GM19438 (cell line): ENCODE results near the gene ADM5.
"Not testable (repeated sequence)": the region's sequence is repeated elsewhere in the genome, so short reads cannot be mapped to it uniquely, and the experiment has no call there.

ENCODE experiments used
- ATAC-seq: cut with Tn5 transposase; IDR thresholded peaks from one replicate; pipeline ENCODE4 v1.9.1; 2021; ENCODE audit warnings: low read depth; ENCODE audit not compliant: unreplicated experiment

The ADM5 gene

DNA sequence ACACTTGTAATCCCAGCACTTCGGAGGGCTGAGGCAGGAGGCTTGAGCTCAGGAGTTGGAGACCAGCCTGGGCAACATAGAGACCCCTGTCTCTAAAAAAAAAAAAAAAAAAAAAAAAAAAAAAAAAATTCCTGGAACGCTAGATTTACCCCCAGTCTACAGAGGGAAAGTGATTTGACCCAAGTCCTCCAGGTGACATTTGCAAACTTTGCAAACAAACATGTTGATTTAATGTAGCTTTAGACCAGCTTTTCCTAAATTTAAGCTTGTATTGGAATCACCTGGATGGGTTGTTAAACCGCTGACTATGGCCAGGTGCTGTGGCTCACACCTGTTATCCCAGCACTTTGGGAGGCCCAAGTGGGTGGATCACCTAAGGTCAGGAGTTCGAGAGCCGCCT, 10.0 kb downstream of the ADM5 start:
- ATAC-seq = no peak

DNA sequence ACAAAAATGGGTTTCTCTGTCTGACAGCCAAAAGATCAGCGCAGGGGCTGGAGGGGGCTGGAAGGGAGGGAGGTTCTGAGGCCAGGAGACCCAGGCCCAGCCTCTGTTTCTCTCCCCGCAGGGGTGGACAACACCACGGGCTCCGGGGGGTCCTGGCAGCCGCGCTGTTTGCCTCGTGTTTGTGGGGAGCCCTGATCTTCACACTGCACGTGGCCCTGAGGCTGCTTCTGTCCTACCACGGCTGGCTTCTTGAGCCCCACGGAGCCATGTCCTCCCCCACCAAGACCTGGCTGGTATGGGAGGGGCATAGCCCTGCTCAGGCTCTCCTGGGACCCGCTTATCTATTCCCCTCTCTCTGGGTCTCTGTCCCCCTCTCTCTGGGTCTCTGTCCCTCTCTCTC, 11.2 kb downstream of the ADM5 start:
- no peak for ATAC-seq

DNA sequence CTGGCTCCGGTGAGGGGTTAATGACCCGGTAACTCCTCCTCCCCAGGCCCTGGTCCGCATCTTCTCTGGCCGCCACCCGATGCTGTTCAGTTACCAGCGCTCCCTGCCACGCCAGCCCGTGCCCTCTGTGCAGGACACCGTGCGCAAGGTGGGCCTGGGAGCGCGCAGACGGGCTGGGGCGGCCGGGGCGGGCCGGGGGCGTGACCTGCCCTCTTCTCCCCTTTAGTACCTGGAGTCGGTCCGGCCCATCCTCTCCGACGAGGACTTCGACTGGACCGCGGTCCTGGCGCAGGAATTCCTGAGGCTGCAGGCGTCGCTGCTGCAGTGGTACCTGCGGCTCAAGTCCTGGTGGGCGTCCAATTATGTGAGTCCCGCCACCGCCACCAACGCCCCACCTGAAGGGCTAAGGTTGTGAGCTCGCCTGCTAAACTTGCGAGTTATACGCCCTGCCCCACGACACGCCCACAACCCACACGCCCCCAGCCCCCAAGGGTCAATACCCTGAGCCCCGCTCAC, 11.9 kb downstream of the ADM5 start:
- ATAC-seq = no peak

DNA sequence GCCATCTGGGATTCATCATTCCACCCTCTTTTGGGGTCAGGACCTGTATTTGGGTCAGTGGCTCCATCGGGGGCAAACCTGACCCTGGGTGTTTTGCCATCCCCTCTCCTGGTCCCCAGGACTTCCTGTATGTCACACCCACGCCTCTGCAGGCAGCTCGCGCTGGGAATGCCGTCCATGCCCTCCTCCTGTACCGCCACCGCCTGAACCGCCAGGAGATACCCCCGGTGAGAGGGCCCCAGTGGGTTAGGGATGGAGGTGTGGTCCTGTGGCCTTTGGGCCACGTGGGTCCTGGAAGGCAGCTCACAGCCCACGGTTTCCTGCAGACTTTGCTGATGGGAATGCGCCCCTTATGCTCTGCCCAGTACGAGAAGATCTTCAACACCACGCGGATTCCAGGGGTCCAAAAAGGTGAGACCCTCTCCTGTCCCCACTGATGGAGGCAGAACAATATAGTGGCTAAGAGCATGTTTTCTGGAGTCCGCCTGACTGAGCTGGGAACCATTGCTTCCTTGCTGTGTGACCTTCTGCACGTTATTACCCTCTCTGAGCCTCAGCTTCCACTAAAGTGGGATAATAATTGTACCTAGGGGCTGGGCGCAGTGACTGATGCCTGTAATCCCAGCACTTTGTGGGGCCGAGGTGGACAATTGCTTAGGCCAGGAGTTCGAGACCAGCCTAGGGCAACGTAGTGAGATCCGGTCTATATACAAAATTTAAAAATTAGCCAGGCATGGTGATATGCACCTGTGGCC, 15.7 kb downstream of the ADM5 start:
- no peak for ATAC-seq

DNA sequence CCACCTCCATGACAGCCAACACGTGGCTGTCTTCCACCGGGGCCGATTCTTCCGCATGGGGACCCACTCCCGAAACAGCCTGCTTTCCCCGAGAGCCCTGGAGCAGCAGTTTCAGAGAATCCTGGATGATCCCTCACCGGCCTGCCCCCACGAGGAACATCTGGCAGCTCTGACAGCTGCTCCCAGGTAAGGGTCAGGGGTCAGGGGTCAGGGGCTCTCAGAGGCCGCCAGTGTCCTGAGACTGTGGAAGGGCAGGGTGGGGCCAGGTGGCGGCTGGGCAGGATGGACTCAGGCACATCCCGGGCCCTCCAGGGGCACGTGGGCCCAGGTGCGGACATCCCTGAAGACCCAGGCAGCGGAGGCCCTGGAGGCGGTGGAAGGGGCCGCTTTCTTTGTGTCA, 16.5 kb downstream of the ADM5 start:
- ATAC-seq = no peak

DNA sequence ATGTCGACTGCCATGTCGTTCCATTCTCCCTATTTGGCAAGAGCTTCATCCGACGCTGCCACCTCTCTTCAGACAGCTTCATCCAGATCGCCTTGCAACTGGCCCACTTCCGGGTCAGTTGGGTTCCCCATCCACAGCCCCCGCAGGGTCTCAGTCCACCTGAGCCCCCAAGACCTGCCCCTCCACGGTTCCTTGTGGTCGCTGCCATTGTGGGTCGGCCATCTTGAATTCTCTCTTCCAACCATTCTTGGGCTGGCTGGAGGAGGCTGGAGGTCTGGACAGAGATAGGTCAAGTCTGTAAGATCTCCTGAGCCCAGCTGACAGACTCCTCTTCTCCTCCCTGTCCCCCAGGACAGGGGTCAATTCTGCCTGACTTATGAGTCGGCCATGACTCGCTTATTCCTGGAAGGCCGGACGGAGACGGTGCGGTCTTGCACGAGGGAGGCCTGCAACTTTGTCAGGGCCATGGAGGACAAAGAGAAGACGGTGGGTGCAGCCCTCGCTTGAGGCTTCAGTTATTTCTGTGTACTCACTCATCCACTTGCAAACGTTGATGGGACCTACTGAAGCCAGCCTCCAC, 21.1 kb downstream of the ADM5 start:
- ATAC-seq = no peak

DNA sequence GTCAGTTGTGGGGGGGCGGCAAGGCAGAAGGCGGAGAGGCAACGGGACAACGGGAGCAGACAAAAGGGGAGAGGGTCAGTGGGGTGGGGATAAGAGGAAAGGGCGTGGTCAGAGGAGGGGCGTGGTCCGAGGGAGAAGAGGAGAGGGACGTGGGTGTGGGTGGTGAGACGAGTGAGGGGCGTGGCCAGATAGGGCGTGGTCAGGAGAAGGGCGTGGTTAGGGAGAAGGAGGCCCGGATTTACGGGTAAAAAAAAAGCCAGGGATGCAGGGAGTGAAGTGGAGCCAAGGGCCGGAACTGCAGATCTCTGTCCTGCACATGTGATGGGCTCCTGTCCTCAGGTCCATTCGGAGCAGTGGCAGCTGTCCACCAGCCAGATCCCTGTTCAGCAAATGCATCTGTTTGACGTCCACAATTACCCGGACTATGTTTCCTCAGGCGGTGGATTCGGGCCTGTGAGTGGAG, 23.0 kb downstream of the ADM5 start:
- ATAC-seq = no peak

DNA sequence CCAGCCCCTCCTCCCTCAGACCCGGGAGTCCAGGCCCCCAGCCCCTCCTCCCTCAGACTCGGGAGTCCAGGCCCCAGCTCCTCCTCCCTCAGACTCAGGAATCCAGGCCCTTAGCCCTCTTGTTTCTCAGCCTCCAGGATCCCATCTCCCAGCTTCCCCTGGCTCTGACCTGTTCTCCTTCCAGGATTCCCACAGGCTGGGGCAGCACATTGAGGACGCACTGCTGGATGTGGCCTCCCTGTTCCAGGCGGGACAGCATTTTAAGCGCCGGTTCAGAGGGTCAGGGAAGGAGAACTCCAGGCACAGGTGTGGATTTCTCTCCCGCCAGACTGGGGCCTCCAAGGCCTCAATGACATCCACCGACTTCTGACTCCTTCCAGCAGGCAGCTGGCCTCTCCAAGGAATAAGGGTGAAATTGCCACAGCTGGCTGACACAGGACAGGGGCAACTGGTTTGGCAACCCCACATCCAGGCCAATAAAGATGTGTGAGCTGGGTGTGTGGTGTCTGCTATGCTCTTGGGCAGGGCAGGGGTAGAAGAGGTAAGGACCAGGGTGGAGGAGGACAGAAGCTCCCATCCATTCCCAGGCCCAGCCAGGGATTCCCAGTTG, 23.9 kb downstream of the ADM5 start:
- no peak for ATAC-seq

DNA sequence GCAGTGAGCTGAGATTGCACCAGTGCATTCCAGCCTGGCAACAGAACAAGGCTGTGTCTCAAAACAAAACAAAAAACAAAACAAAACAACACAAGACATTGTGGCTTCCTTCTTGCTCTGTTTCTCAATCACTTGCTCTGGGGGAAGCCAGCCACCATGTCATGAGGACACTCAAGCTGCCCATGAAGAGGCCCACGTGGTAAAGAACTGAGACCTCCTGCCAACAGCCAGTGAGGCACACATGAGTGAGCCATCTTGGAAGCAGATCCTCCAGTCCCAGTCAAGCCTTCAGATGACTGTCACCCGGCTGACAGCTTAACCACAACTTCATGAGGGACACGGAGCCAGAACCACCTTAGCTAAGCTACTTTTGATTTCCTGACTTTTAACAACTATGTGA, 26.8 kb downstream of the ADM5 start:
- no peak for ATAC-seq

DNA sequence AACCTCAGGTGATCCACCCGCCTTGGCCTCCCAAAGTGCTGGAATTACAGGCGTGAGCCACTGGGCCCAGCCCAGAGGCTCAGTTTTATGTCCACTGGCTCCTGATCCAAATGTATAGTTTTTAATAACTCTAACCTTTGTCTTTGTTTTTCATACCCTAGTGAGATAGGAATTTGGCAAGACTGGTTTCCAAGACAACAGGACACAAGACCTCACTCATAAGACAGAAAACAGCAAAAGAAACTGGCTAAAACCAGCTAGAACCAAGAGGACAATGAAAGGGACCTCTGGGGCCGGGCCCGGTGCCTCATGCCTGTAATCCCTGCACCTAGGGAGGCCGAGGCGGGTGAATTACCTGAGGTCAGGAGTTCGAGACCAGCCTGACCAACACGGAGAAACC, 29.1 kb downstream of the ADM5 start:
- ATAC-seq = no peak

DNA sequence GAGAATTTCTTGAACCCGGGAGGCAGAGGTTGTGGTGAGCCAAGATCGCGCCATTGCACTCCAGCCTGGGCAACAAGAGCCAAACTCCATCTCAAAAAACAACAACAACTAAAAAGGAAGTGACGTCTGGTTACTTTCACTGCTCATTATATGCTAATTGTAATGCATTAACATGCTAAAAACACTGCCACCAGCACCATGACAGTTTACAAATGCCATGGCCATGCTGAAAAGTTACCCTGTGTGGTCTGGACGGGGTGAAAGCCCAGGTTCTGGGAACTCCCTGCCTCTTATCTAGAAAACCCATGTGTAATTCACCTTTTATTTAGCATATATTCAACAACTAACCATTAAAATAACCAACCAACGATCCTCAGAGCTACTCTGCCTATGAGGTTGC, 29.6 kb downstream of the ADM5 start:
- ATAC-seq = no peak

DNA sequence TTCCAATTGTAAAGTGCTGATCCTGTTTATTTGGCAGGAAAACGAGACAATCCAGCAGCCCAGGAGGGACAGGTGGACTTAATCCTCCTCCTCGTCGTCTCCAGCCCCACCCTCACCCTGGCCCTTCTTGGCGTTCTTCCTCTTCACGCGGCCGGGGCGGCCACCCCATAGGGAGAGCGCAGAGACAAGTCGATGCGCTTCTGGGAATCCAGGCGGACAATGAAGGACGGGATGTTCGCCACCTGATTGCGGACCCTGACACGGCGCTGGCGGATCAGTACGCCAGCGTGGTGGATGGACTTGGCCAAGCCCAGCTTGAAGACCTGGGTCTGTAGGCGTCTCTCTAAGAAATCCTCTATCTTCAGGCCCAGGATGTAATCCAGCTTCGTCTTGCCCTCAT, 30.0 kb downstream of the ADM5 start:
- not testable (repeated sequence) for ATAC-seq

DNA sequence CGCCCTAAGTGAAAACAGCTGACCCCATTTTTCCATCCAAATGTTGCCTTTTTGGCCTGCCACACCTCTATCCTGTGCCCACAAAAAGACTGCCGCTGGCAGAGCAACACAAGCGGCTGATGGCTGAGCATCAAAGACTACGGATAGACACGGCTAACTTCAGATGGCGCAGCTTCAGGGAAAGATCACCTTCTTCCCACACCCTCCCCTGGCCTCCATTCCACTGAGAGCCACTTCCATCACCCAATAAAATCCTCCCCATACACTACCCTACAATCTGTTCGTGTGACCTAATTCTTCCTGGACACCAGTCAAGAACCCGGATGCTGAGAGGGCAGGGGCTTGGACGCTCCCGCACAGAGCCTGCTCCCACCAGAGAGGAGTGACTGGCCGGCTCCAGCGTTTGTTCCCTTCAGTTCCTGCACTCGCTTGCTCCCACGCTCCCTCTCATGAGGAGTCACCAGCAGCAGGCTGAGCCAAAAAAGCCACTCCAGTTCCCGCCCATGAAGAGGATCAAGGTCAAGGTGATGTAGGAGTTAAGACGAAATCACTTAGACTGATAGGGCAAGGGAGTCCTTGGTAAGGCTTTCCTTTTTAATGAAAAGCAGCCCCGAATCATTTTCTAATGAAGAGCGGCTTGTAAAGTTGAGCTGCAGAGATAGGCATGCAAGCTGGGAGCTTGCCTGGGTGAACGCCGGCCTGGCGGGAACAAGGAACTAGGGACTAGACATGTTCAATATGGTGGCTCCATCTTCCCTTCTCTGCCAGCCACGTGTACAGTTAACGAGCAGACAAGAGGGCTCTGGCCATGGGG, 38.0 kb downstream of the ADM5 start:
- no peak for ATAC-seq

DNA sequence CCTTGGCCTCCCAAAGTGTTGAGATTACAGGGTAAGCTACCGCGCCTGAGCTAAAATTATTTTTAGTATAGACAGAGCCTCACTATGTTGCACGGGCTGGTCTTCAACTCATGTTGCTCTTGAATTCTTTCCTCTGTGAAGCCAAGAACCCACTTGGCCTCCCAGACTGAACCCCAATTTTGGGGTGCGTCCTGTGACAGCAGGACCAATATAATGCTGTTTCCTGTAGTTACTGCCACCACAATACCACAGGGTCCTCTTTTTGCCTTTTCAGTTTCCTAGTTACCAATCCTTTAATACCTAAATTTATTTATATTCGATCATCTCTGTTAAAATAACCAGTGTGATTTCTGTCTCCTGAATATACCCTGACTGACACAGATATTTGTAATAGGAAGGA, 40.8 kb downstream of the ADM5 start:
- no peak for ATAC-seq

DNA sequence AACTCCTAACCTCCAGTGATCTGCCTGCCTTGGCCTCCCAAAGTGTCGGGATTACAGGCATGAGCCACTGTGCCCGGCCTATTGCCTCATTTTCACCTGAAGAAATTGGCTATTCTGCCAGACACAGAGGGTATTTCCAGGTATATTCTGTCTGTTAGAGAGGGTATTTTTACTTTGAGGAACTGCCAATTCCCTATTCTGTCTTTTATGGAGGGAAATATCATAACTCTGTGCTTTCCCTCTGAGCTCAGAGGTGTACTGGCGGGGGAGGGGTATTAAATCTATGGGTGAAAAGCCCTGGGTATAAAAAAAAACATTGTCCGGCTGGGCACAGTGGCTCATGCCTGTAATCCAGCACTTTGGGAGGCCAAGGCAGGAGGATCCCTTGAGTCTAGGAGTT, 48.9 kb downstream of the ADM5 start:
- no peak for ATAC-seq

DNA sequence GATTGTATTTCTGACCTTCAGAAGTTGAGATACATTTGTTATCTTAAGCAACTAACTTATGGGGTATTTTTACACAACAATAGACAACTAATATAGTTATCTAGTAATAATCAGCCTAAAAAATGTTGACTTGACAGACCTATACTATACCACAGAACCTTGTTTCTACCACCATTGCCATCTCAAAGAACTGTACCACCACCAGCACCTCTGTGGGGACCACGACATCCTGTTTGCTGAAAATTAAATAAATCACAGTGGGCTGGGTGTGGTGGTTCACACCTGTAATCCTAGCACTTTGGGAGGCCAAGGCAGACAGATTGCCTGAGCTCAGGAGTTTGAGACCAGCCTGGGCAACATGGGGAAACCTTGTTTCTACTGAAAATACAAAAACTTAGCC, 49.7 kb downstream of the ADM5 start:
- no peak for ATAC-seq

DNA sequence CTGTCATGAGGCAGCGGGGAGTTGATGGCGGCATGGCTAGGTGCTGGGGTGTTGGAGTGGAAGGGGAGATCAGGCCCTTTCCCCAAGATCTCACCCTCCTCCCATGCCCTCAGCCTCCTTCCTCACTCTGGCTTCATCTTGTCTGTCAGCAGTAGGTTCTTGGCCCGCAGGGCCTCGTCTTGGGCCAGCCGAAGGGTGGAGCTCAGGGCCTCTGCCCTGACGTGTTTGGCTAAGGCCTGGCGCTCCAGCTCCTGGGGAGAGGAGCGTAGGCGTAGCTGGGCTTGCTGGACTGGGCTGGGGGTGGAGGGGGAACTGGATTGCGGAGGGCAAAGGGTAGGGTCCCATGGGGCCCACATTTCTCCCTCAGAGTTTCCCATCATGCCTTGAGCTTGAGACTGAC, 50.5 kb downstream of the ADM5 start:
- ATAC-seq = no peak
